ENCODE results near the gene CCNF. TPM values are rescaled to one million over a fixed set of nuclear protein-coding genes. Genes with fewer than 3 reads are reported as not detected.

Gene CCNF
- total and polyA plus RNA-seq, 10 of the 15 experiments (the other 5 are each of a cell fraction or from before 2014, with no cell fraction given) = 4.0 to 63.2 (median 27.5) TPM

GRCh38 chr16:2404099-2404498 lies 25.1 kb upstream of the CCNF start:
- Histone ChIP-seq H3K36me3 (ENCODE audit: control insufficient read depth in 2 of 2, insufficient read depth in 2 of 2, low read length in 1 of 2) (no peaks in the 10 kb centered on the region), H3K4me3 (no peak overlapping the region), H2AFZ (ENCODE audit: control insufficient read depth, low read depth, low read length) (no peak overlapping the region; the same call in 1 of the 2 replicates), H3K27me3 (replicated peaks in 1 of 2; ENCODE audit: control insufficient read depth in 2 of 2, insufficient read depth in 2 of 2, low read length in 1 of 2) (no peaks in the 10 kb centered on the region), H4K20me1 (ENCODE audit: control insufficient read depth, insufficient read depth) (no peaks in the 10 kb centered on the region), H3K9me3 (replicated peaks; ENCODE audit: control insufficient read depth, insufficient read depth, low read length) (no peaks in the 10 kb centered on the region), H3K9ac (ENCODE audit: control insufficient read depth, insufficient read depth, low read length) (no peak overlapping the region), H3K4me1 (ENCODE audit: control insufficient read depth, insufficient read depth, low read length) (no peaks in the 10 kb centered on the region), H3K79me2 (ENCODE audit: control insufficient read depth, insufficient read depth, low read length) (no peaks in the 10 kb centered on the region), H3K4me2 (ENCODE audit: control insufficient read depth, insufficient read depth) (no peak overlapping the region), H3K27ac (ENCODE audit: control insufficient read depth, insufficient read depth) (no peak overlapping the region)
- FAIRE-seq (no peak), ATAC-seq (no peak), DNase-seq (ENCODE audit: low read depth, low spot score) (no peak)
- TF ChIP-seq MXI1 (IDR thresholded peaks at IDR 0.05; ENCODE audit: low read depth, low read length) = no peak
- TF ChIP-seq NBN (IDR thresholded peaks at IDR 0.05) = no peak
- BruUV-seq (replicated peaks) = no TSS peak
- 3% methylated on average over 4 of the region's 4 CpGs for WGBS (ENCODE audit: insufficient coverage, insufficient replicate concordance, low lambda C conversion rate, missing lambda C conversion rate)
- ChIA-PET CTCF (interaction anchor here (1.1 kb wide), 1 partner anchor 64 kb away, joined by 3 read pairs; the partner anchor contains the start of gene ABCA3), POLR2A (no interaction called here), SMC1A (ENCODE audit: uncharacterized antibody, unreplicated experiment) (no interaction called here), RAD21 (ENCODE audit: unreplicated experiment) (no interaction called here)
- intact Hi-C loops (cut with micrococcal nuclease; ENCODE audit: unreplicated experiment) = no loop called here
- in situ Hi-C loops (cut with MboI) = no loop called here

- no peak for ATAC-seq
- WGBS (ENCODE audit: insufficient coverage, insufficient replicate concordance, low lambda C conversion rate, missing lambda C conversion rate) = 37% methylated on average over 2 of the region's 2 CpGs
- Histone ChIP-seq H3K4me3 (no peak overlapping the region), H3K27ac (ENCODE audit: control insufficient read depth, insufficient read depth) (no peak overlapping the region), H3K4me1 (ENCODE audit: control insufficient read depth, insufficient read depth, low read length) (no peaks in the 10 kb centered on the region), H3K9ac (ENCODE audit: control insufficient read depth, insufficient read depth, low read length) (no peak overlapping the region), H3K27me3 (replicated peaks in 1 of 2; ENCODE audit: control insufficient read depth in 2 of 2, insufficient read depth in 2 of 2, low read length in 1 of 2) (no peaks in the 10 kb centered on the region), H3K36me3 (ENCODE audit: control insufficient read depth in 2 of 2, insufficient read depth in 2 of 2, low read length in 1 of 2) (no peaks in the 10 kb centered on the region), H3K79me2 (ENCODE audit: control insufficient read depth, insufficient read depth, low read length) (no peaks in the 10 kb centered on the region), H4K20me1 (ENCODE audit: control insufficient read depth, insufficient read depth) (no peaks in the 10 kb centered on the region), H3K4me2 (ENCODE audit: control insufficient read depth, insufficient read depth) (no peak overlapping the region), H3K9me3 (replicated peaks; ENCODE audit: control insufficient read depth, insufficient read depth, low read length) (no peaks in the 10 kb centered on the region), H2AFZ (ENCODE audit: control insufficient read depth, low read depth, low read length) (no peak overlapping the region)
- in situ Hi-C loops (cut with MboI) (no loop called here), intact Hi-C loops (cut with micrococcal nuclease; ENCODE audit: unreplicated experiment) (no loop called here)
- no TSS peak for BruUV-seq (replicated peaks)
- ChIA-PET POLR2A (no interaction called here), RAD21 (ENCODE audit: unreplicated experiment) (no interaction called here), SMC1A (ENCODE audit: uncharacterized antibody, unreplicated experiment) (no interaction called here), CTCF (interaction anchor here (0.7 to 2.8 kb wide), 2 partner anchors 8 to 19 kb away, joined by 3 to 11 read pairs; no protein-coding TSS in a partner anchor)
- no peak for DNase-seq (ENCODE audit: low read depth, low spot score)
- no peak for TF ChIP-seq ZNF274 (IDR thresholded peaks at IDR 0.05; ENCODE audit: insufficient read depth, insufficient read length)
- no peak for FAIRE-seq
These were observed 14.2 kb upstream of the CCNF start for GRCh38 chr16:2415085-2415484.
